Measurements from ENCODE around the gene JKAMP.
"Not testable (repeated sequence)": the region's sequence is repeated elsewhere in the genome, so short reads cannot be mapped to it uniquely, and the experiment has no call there.

Gene JKAMP

GRCh38 chr14:59483819-59484638 is at the start of gene JKAMP, which contains the start of gene L3HYPDH:
Gene JKAMP (plus strand): TSS chr14:59484517. CDS start chr14:59484590, 73 bp downstream.
Gene L3HYPDH (minus strand): TSS chr14:59484408. CDS start chr14:59484316, 92 bp downstream.
- peak; percentile 99 for DNase-seq

GRCh38 chr14:59435101-59435500 is 49.2 kb upstream of the JKAMP start:
- no peak for DNase-seq

- no peak for DNase-seq
Measured at GRCh38 chr14:59435987-59436386, 48.3 kb upstream of the JKAMP start.

GRCh38 chr14:59438195-59438647 is 46.1 kb upstream of the JKAMP start:
- DNase-seq: no peak

- no peak for DNase-seq
Measured at GRCh38 chr14:59439256-59439965, 44.9 kb upstream of the JKAMP start.

GRCh38 chr14:59448673-59449072 is 35.6 kb upstream of the JKAMP start:
- DNase-seq: not testable (repeated sequence)

GRCh38 chr14:59450716-59451115 is 33.6 kb upstream of the JKAMP start:
- DNase-seq: no peak

- DNase-seq: no peak
Measured at GRCh38 chr14:59451849-59452248, 32.5 kb upstream of the JKAMP start.

- DNase-seq: no peak
Measured at GRCh38 chr14:59454139-59454538, 30.2 kb upstream of the JKAMP start.

GRCh38 chr14:59455411-59455810 is 28.9 kb upstream of the JKAMP start:
- no peak for DNase-seq

- no peak for DNase-seq
Measured at GRCh38 chr14:59458486-59458885, 25.8 kb upstream of the JKAMP start.

- no peak for DNase-seq
Measured at GRCh38 chr14:59460378-59460777, 23.9 kb upstream of the JKAMP start.

GRCh38 chr14:59461891-59462290 is 22.4 kb upstream of the JKAMP start:
- no peak for DNase-seq

- DNase-seq: peak; percentile 28
Measured at GRCh38 chr14:59463787-59464485, 20.4 kb upstream of the JKAMP start.

GRCh38 chr14:59464486-59465315 is 19.6 kb upstream of the JKAMP start:
- peak; percentile 65 for DNase-seq

GRCh38 chr14:59465316-59466135 is 18.8 kb upstream of the JKAMP start, which contains the start of gene GPR135:
Gene GPR135 (minus strand): TSS chr14:59465380. CDS start chr14:59465226, 154 bp downstream.
- DNase-seq: peak; percentile 61

GRCh38 chr14:59474172-59474571 is 10.1 kb upstream of the JKAMP start:
- DNase-seq: no peak

- no peak for DNase-seq
Measured at GRCh38 chr14:59475709-59476108, 8.6 kb upstream of the JKAMP start.

- no peak for DNase-seq
Measured at GRCh38 chr14:59478540-59478939, 5.8 kb upstream of the JKAMP start.

GRCh38 chr14:59480166-59480565 is 4.2 kb upstream of the JKAMP start:
- DNase-seq: no peak

GRCh38 chr14:59481407-59481806 is 2.9 kb upstream of the JKAMP start:
- no peak for DNase-seq
